Measurements from ENCODE around the gene PEMT. TPM values are rescaled to one million over a fixed set of nuclear protein-coding genes. Genes with fewer than 3 reads are reported as not detected.

PEMT gene
- polyA plus RNA-seq, 5 donors = 22.5 to 40.0 (median 28.3) TPM

DNA sequence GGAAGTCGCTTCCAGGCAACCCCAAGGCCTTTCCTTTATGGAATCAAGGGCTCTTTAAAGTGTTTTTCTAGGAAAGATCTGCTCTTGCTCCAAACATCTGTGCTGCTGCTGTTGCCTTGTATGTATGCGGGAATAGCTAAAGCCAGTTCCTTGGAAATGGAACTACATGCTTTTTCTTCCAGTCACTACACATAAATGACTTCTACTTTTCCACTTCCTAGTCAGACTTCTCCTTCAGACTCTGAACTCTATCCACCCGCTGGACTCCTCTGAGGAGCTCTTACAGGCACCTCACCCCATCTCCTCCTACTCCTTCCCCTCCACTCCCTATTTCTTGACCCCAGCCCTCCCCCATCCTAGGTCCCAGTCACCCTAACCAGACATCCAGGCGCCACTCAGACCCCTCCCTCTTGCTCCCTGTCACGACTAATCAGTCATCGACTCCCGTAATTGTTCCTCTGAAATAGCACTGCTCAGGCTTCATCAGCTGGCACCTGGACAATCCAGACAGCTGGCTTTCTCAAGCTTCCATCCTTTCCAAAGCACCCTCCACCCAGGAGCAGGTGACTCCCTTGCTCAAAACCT, 15.0 kb upstream of the PEMT start:
- DNase-seq = no peak

- DNase-seq = no peak
Observed at GRCh38 chr17:17605729-17606088, 14.2 kb upstream of the PEMT start.

DNA sequence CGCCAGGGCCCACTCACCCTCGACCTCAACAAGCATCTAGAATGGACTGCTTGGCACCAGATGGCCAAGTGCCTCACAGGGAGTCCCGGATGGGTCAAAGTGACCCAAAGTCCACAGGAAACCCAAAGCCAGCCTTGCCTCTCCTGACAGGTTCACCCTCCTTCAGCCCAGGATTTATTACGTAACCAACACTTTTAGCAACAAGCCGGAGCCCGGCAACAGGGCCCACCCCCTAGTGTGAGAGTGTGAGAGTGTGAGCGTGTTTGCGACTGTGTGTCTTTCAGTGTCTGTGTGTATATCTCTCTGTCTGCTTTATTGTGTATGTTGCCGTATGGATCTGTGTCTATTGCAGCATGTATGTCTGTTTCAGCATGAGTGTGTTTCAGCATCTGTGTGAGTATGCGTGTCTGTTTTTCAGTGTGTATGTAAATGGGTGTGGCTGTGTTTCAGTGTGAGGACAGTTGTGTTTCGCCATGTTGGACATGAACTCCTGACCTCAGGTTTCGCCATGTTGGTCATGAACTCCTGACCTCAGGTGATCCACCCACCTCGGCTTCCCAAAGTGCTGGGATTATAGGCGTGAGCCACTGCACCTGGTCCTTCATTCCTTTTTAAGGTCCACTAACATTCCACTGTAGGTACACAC, 13.7 kb upstream of the PEMT start:
- DNase-seq = no peak

GRCh38 chr17:17603895-17604225, 12.4 kb upstream of the PEMT start:
- DNase-seq = no peak

GRCh38 chr17:17603178-17603894, 11.8 kb upstream of the PEMT start:
- DNase-seq = no peak

DNA sequence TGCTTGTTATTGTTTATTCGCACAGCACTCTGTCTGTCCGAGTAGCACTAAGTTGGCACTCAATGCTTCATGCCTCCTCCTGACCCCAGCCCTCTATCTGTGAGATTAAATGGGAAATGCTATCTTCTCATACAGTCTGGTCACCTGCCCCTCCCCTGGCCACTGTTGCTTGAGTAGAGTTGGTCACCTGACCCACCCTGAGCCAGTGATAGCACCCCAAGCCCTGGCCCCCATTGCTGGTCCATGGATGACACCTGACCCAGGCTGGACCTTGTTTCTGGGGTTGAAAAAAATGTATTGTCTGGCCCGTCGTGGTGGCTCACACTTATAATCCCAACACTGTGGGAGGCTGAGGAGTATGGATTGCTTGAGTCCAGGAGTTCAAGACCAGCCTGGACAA, 8.5 kb upstream of the PEMT start:
- no peak for DNase-seq

DNA sequence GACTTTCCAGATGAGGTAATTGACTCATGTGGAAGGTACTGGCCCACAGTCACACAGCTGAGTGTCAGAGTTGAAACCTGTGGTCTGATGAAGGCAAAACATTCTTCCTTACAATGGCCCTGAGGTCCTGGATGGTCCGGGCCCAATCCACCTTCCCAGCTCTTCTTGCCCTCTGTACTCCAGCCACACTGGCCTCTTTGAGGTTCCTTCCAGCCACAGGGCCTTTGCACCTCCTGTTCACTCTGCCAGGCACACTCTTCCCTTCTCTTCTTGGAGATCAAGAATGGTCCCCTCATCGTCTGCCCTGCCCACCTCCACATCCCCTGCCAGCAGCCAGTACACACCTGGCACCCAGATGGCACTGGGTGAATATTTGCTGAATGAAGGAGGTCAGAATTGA, 6.5 kb upstream of the PEMT start:
- no peak for DNase-seq

- no peak for DNase-seq
Observed at GRCh38 chr17:17595755-17596154, 4.2 kb upstream of the PEMT start.

DNA sequence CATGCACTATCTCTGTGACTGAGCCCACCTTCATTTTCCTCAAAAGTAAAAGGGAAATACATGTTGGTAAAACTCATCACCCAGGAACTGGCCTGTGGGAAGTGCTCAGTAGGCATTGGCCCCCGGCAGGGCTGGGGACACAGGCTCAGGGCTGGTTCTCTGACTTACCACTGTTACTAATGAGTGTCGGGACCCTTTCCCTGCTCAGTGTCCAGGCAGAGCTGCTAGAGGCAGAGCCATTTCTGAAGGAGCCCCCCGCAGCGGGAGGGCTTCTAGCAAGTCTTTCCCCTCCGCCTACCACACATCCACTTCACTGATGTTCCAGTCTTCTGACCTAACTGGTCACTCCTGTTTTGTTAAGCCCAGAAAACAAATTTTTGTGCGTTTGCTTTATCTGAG, 1.7 kb upstream of the PEMT start:
- no peak for DNase-seq

GRCh38 chr17:17590883-17591354, 589 bp downstream of the PEMT start:
- DNase-seq = no peak

GRCh38 chr17:17590141-17590751, 1.3 kb downstream of the PEMT start:
- DNase-seq = no peak

GRCh38 chr17:17587614-17588337, 3.7 kb downstream of the PEMT start:
- peak in 1 of 2 donors; percentile 45 for DNase-seq

GRCh38 chr17:17582372-17582771, 9.1 kb downstream of the PEMT start:
- DNase-seq = no peak

GRCh38 chr17:17581509-17581908, 10.0 kb downstream of the PEMT start:
- DNase-seq = no peak

DNA sequence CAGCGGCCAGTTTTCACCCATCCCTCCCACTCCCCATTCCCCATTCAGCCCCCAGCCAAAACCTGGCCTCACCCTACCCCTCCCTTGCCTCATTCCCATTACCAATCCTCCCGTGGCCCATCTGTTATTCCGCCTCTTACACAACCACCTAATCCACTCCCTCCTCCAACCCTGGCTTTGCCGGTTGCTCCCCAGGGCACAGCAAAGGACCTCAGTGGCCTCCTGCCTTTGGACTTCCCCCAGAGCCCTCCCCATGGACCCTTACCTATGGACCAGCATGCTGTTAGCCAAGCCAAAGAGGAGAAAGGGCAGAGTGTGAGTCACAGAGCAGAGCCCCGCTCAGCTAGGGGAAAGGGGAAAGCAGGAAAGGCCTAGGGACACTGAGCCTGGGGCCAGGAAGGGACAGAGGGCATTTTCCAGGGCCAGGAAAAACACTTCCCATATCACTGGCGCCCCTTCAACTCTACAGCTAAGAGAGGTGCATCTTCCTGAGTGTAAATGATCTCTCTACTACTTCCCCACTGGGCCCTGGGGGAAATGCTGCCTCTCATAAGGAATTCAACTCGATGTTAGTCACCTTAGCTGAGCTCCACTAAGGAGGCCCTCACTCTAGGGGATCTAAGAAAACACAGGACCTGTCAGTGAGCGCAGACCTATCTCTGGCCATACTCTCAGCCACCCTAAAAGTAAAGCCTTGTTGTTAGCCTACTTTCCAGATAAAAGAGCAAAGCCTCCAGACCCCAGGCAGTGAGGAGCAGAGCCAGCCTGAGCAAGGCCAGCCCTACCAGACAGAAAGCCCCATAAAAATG, 10.6 kb downstream of the PEMT start:
- DNase-seq = no peak

DNA sequence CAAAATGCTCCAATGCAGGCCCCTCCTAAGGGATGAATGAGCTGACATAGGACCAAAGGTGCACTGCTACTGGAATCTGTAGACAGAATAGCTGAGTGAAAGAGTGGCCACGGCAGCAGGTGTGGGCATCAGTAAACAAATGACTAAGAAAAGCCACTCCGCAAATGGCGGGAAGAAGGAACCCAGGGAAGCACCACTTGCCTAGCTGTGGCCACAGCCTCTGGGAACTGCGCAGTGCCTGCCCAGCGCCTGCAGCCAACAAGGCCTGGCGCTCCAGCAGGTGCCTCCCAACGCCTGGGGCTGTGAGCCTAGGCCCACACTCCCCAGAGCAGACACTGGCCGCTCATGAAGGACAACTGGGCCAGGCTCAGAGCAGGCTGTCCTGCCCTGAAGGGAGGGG, 11.8 kb downstream of the PEMT start:
- no peak for DNase-seq

DNA sequence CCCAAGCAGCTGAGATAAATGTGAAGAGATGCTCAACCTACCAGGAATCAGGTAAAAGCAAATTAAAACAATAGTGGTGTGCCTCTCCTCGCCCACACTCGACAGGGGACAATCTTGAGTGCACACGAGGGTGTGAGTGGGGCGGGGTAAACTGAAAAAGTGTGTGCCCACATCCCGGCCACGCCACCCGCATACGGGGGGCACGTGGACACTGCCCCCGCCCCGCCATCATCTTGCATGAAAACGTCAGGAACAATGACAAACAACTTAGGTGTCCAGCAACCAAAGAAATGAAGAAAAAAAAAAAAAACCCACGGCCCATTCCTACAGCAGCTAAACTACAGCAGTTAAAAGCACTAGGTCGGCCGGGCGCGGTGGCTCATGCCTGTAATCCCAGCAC, 14.1 kb downstream of the PEMT start:
- DNase-seq = no peak

GRCh38 chr17:17576772-17577234, 14.7 kb downstream of the PEMT start:
- no peak for DNase-seq

DNA sequence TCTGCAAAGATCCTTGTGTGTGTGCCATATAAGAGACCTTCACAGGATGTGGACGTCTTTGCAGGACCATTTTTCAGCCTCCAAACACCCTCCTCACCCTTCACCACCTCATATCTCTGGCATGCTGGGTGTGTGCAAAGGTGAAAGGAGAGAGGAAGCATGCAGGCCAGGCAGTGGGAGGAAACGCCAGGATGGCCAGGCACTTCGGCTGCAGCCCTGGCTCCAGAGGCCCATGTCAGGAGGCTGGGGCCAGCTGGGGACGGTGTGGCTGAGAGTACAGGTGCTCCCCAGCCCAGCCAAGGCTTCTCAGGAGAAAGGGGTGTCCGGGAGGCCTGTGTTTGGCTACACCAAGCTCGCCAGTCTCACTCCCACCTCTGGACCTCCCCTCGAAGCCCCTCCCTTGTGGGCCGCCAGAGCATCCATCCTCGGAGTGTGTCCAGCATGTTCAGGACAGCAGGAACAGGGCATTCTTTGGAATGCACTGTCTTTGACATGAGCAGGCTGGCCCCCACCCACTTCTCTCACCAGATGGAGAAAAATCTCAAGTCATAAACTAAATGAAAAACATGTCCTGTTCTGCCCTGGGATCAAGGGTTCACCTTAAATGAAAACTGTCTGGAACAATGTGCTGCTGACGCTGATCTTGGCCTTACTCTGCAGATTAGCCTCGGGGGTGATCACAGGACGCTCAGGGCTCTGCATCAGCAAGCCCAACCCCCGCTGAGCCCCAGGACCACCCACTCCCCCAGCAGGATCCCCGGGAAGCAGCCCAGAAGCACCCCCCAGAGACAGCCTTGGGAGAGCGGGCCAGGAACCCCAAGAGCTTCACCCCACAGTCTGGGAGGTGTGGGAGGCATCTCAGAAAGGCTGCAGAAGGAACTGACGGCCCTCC, 15.9 kb downstream of the PEMT start:
- DNase-seq = no peak

GRCh38 chr17:17573912-17574311, 17.6 kb downstream of the PEMT start:
- no peak for DNase-seq
